A673 (cell line): ENCODE measurements around the gene NGEF.

ENCODE experiments used
- EZH2 ChIP-seq: fragments of 200-600 bp; sonication (generic); IDR thresholded peaks from 2 replicates; pipeline ENCODE4 v1.6.1; 2017; ENCODE audit warnings: borderline replicate concordance, low read depth, mild to moderate bottlenecking, mixed read lengths, antibody characterized with exemption, low read length; ENCODE audit not compliant: poor library complexity, severe bottlenecking
- TF ChIP-seq, protein P1 (sequence below): fragments of 300-800, 200-600 bp; sonication (generic); conservative IDR thresholded peaks from 2 replicates; pipeline ENCODE4 v1.5.1; 2017; ENCODE audit warnings: low read depth, mild to moderate bottlenecking, antibody characterized with exemption, low read length, moderate library complexity, mixed read lengths

DNA sequence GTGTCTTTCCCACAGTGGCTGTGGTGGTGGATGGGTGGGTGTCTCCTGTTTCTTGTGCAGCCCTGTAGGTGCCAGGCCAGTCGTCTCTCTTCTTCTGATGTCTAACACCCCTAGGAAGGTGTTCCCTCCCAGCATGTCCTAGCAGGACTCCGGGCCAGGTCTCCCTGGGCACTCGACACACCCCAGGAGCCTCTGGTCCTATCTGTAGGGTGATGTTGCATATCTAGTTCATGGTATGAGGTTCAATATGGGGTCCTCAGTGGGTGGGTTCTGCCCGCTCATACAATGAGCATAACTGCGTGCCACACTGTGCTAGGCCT lies 14.4 kb downstream of the NGEF start:
- TF ChIP-seq, protein P1, sequence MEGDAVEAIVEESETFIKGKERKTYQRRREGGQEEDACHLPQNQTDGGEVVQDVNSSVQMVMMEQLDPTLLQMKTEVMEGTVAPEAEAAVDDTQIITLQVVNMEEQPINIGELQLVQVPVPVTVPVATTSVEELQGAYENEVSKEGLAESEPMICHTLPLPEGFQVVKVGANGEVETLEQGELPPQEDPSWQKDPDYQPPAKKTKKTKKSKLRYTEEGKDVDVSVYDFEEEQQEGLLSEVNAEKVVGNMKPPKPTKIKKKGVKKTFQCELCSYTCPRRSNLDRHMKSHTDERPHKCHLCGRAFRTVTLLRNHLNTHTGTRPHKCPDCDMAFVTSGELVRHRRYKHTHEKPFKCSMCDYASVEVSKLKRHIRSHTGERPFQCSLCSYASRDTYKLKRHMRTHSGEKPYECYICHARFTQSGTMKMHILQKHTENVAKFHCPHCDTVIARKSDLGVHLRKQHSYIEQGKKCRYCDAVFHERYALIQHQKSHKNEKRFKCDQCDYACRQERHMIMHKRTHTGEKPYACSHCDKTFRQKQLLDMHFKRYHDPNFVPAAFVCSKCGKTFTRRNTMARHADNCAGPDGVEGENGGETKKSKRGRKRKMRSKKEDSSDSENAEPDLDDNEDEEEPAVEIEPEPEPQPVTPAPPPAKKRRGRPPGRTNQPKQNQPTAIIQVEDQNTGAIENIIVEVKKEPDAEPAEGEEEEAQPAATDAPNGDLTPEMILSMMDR: no peak
- no peak for TF ChIP-seq EZH2
